NK-92 (cell line): ENCODE measurements around the gene UPK3A.
"Not testable (repeated sequence)": the region's sequence is repeated elsewhere in the genome, so short reads cannot be mapped to it uniquely, and the experiment has no call there.

ENCODE experiments used
- DNase-seq: peaks from one replicate; lab custom pipeline; 2025; ENCODE audit not compliant: unreplicated experiment; lab: John Stamatoyannopoulos, UW

The UPK3A gene

DNA sequence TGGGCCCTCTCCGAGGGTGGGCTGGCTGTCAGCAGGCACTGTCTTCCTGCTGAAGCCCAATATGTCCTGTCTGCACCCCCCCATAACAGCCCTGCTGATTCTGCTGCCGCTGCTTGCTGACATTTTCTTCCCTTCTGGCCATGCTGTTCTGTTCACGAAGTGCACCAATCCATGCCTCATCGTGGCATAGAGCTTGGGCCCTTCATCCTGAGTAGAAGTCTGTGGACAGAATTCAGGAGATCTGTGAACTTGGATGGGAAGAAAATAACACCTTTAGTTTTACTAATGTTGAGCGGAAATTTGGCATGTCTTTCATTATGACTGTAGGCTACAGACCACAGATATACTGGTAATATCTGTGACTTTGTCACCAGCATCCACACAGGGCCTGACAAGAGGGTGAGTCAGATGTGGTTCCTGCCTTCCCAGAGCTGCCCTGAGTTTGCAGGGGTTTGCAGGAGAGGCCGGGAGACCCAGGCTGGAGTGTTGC, 29.9 kb upstream of the UPK3A start:
- no peak for DNase-seq

DNA sequence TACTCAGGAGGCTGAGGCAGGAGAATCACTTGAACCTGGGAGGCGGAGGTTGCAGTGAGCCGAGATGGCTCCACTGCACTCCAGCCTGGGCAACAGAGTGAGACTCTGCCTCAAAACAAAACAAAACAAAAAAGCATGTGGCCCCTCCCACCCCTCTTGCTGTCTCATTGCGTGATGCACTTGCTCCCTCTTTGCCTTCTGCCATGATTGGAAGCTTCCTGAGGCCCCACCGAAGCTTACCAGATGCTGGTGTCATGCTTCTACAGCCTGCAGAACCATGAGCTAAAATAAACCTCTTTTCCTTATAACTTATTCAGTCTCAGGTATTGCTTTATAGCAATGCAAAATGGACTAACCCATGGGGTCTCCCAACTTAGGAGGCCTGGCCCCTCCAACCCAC, 26.8 kb upstream of the UPK3A start:
- not testable (repeated sequence) for DNase-seq

DNA sequence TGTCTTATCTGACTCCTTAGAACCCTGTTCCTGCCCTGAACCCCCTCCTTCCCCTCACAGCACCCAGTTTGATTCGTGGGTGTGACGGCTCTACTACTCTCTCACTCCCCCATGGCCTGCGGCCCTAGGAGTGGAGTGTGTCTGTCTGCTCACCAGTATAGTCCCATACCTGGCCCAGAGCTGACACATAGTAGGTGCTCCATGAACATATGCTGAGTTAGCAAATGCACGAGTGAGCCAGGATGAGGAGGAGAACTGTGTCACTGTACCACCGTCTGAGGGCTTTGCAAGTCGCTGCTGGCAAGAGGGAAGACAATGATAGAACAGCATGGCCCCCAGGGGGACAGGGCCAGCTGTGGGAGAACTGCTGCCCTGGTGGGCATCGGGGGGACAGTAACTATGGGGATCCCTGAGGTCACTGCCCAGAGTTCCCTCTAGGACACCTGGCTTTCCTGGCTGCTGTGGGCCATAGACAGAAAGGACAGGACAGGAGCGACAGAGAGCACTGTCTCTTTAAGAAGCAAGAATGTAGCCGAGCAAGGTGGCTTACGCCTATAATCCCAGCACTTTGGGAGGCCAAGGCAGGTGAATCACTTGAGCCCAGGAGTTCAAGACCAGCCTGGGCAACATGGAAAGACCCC, 24.9 kb upstream of the UPK3A start:
- no peak for DNase-seq

DNA sequence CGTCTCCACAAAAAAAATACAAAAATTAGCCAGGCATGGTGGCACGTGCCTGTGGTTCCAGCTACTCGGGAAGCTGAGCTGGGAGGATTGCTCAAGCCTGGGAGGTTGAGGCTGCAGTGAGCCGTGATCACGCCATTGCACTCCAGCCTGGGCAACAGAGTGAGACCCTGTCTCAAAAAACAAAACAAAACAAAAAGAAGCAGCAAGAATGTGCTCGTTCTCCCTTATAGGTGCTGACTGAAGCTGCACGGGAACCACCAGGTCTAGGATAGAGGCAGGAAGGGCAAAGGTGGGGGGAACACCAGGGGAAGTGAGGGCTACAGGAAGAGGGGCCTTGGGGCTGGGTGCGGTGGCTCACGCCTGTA, 24.4 kb upstream of the UPK3A start:
- not testable (repeated sequence) for DNase-seq

DNA sequence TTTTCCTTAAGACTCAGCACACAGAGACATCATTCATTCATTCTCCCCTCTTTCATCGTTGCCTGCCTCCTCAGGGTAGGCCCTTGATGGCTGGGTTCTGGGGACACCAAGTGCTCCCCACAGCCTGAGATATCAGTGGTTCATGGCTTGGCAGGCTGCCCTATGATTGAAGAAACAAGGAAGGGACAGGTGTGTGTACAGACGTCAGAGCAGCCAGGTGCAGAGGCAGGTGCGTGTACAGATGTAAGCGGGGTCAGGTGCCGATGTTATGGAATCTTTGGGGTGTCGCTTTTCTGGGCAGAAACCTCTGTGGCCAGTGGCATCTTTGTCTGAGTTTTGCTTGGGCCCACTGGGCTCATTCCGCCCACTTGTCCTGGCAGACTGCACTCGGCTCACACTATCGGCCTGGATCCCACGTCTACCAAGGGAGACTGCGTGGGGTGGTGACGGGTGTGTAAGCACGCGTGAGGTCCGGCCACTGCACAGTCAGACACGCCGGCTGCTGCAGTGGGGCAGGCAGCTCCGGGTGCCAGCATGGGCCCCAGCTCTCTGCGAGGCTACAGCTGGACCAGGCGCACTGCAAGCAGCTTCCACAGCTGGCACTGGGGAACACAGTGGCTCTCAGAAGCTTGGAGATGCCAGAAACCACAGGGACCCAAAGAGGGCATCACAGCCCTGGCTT, 23.2 kb upstream of the UPK3A start:
- no peak for DNase-seq

DNA sequence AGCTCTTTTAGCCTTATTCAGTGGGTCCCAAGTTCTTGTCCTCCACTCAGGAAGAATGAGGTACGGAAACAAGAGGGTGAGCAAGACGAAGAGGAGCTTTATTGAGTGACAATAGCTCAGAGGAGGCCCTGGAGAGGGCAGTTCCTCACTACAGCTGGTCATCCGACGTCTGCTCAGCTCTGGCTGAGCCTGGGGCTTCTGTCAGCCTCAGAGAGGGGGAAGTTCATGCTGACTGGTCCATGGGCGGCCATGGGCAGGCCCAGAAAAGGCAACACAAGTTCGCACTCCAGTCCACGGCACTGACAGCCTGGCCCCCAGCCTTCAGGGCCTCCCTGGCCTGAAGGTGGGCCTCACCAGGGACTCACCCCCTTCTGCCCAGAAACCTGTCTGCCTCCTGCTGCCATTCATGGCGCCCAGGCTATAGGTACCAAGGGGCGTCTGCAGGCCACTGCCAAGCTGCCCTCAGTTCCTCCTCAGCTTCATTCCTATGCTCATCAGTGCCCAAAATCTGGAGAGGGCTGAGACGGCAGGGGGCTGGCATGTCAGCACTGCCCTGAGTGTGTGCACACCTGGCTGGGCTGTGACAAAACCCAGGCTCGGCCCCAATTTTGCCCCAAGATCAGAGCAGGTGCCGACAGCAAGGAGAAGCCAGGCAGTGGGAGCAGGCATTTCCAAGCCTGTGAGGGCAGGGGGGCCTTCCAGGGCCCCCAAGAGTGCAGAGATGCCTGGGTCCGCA, 22.4 kb upstream of the UPK3A start:
- DNase-seq, result no peak

DNA sequence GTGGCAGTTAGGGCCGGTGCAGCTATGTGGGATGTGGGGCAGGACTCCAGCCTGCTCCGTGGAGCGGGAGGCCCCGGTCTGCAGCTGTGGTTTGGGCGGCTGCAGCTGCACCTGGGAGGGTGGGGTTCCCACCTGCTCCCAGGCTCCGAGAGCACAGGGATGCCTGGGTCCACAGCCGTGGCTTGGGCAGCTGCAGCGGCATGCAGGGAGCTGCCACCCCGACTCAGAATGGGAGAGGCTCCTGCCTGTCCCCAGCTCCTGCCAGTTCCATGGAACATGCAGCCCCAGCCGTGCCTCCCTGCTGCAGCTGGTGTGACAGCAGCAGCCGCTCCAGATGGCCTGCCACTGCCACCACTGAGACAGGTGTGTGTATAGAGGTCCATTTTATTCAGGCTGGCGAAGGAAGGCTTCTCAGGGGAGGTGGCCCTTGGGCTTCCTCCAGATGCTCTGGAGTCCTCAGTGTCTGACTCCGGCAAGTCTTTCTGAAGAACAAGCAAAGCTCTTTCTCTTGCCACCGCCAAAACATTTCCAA, 21.8 kb upstream of the UPK3A start:
- DNase-seq, result no peak

DNA sequence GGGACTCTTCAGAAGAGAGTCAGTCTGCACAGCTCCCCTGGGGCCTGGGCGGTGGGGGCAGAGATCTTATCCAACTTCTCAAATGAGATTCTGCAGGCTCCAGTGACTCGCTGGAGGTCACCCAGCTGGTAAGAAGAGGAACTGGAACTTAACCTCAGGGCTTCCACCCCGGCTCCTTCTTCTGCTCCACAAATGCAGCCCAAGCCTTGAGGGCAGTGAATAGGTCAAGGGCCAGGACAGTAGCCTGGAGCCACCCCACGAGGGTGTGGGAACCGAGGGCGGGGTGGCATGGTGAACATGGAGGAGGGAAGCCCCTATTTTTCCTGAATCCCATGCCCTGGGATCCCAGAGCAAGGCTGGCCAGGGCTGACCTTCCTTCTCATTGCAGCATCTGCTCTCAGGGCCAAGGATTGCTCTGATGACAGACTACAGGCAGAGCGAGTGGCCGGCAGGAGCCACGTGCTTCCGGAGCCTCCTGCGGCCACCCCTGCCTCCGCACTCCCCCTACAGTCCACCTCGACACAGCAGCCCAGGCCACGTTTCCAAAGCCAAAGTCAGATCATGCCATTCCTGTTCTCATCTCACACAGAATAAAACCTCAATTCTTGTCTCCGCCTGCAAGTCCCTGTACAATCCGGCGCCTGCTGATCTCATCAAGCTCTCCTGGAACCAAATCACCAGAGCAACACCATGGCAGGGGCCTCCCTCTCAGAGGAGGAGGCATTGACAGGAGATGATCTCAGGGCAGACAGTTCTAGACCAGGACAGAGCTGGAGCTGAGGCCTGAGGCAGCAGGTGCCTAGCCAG, 21.1 kb upstream of the UPK3A start:
- DNase-seq, result no peak

DNA sequence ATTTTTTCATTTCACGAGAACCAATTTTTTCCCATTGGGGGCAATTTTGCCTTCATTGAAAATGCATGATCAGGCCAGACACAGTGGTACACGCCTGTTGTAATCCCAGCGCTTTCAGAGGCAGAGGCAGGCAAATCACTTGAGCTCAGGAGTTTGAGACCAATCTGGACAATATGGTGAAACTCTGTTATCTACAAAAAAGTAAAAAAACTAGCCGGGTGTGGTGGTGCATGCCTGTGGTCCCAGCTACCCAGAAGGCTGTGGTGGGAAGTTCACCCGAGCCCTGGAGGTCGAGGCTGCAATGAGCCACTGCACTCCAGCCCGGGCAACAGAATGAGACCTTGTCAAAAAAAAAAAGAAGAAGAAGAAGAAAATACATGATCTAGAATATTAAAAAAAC, 19.2 kb upstream of the UPK3A start:
- no peak for DNase-seq

DNA sequence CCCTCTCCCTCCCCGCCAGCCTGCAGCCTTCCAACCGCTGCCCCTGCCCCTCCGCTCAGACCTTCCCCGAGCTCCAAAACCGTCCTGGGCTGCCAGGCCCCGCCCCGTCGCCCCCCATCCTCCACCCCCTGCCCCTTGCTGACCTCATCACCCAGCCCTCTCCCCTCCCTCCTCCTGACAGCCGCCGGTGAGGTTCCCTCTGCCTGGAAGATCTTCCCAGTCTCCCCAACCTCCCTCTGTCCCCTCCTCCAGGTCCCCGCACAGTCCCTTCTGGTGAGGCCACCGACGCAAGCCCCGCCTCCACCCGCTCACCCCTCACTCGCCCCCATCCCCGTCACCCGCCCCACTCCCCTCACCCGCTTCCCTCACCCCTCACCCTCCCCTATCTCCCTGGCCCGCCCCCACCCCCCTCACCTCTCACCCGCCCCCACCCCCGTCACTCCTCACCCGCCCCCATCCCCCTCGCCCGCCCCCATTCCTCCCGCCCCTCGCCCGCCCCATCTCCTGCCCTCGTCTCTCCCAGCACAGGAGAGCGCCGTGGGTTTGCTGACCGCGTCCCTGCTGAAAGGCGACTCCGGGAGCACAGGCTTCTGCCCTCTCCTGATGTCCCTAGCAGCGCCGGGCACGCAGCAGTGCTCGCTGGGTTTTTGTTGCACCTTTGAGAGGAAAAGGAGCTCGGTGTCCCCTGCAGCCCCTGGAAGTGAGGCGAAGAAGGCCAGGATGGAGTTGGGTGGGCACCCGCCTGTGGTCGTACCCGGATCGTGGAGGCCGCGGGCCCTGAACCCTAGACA, 16.4 kb upstream of the UPK3A start:
- no peak for DNase-seq

DNA sequence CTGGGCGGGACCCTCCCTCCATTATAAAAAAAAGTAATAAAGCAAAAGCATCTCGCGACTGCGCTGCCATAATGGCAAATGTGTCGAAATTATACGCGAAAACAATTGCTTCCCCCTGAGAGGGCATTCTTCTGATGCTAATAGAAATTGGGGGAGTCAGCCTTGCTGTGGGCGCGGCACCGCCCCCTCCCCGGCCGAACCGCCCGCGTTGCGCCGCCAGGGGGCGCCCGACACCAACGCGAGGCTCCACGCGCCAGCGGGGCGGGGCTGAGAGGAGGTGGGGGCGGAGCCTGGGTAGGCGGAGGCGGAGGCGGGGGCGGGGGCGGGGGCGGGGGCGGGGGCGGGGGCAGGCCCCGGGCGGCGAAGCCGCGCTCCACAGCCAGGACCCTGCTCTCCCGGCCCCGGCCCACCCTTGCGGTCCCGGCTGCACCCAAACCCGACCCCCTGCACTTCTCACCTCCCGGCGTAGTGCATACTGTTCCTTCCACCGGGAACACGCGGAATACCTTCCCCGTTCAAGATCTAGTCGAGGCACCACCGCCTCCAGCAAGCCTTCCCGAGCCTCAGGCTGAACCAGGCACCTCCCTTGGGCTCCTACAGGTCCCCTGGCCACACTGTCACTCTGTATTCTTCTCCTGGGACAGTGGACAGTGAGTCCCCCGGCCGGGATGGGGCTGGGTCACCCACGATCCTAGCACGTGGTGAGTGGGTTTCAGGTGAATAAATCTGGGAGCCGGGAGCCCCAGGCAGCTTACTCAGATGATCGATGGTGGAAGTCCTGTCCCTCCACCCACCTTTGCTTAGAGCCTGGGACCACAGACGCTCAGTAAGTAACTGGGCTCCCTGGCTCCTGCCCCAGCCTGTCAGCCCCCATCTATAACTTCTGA, 15.5 kb upstream of the UPK3A start:
- no peak for DNase-seq

DNA sequence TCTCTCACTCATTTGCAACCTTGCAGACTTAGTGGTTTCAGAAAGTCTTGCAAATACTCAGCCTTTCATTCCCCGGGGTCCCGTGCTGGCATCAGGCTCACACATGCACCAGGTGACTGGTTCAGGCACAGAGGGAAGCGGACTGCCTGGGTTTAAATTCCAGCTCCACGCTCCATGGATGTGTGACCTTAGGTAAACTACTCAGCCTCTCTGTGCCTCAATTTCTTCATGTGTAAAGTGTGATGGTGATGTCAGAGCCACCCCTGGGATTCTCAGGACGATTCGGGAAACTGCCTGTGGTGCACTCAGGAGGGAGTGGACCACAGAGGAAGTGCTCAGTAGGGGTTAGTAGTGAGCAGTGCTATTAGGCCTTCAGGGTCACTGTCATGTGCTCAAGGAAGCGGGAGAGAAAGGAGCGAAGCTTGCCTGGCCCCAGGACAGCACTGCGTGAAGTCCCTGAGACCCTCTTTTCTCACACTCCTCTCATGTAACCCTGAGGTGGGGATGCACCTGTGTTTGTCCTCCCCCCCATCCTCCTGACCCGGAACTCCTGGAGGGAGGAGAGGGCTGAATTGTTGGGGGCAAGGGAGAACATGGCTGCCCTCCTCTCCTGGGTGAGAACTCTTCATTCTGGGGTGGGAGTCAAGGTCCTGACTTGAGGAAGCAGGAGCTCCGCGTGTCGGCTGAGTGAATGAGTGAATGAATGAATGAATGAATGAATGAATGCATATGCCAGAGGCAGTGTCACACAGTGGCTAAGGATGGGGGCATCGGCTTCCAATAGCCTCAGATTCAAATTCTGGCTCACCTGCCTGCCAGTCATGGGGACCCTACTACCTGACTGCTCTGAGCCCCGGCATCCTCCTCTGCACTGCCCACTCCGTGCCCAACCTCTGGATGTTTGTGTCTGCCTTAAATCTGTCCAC, 14.4 kb upstream of the UPK3A start:
- DNase-seq, result no peak

DNA sequence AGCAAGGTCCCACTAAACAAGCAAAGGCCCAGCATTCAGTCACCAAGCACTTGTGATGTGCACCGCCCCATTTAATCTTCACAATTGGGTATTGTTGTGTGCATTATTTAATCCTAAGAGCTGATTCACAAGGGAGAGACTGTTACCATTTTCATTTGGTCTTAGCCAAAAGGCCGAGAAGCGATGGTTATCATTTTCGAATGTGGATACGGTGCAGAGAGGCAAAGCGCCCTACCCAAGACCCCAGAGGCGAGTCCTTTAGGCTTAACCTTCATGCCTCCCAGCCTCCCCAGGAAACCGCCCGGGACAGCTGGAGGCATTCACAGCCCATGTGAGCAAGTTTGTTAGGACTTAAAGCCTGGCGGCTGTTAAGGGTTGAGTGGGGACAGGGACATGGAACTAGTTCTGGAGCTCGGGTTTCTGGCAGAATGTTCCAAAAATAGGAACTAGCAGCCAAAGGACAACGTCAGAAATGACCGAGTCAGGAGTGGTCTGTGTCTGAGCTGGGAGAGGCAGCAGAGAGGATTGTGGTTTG, 13.0 kb upstream of the UPK3A start:
- DNase-seq, result no peak

DNA sequence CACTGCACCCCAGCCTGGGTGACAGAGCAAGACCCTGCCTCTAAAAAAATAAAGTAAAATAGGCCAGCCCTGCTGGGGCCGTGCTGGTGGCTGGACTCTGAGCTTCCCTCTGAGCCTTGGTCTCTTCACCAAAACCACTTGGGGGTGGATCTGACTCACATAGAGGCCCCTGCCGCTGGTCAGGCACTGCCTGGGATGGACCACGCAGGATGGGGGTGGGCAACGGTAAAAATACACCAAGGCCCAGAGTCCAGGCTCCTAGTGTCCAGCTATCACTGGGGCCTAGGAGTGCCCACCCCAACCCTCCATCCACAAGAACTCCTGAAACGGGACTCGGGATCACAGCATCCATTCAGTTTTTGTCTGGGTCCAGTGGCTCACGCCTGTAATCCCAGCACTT, 12.3 kb upstream of the UPK3A start:
- no peak for DNase-seq

DNA sequence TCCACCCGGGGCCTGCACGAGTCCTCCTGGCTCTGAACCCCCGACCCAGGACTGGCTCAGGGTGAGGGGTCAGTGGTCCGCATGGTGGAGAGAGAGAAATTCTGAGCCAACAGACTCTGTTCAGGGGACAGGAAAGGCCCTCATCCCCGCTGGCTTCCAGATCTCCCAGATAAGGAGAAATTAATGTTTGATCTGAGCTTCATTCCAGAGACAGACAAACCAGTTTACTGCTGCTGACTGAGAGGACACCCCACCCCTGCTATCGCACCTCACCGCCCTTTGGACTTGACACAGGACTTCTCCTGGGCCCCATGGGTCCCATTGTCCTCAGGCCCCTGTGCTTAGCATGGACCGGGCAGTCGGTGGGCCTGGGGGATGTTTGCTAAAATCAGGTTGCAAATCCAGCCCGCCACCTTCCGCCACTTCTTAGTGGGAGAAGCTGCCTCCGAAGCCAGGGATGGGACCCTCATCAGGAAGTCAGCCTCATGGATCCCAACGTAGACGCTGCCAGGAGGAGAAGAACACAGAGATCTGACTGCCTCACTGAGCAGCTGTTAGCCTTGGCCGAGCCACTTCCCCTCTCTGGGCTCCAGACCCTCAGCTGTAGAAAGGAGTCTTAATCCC, 11.2 kb upstream of the UPK3A start:
- no peak for DNase-seq

DNA sequence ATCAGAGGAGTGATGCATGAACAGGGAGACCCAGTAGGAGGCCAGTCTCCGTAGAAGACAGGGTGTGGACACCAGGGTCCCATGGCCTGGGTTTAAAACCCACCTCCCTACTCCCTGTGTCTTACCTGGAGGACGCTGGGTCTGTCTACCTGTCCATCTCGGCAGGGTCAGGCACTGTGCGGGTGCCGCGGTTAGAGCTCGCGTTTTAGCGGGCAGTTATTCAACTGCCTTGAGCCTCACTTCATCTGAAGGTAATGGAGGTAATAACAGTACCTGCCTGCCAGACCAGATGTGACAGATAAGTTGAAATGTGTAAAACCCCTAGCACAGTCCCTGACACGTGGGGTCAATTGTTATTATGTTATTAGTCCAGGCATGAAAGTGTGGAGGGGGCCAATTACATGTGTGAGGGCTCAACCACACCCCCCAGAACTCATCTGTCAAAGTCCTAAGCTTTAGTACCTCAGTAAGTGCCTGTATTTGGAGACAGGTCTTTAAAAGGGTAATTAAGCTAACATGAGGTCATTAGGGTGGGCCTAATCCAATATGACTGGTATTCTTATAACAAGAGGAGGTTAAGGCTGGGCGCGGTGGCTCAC, 8.1 kb upstream of the UPK3A start:
- DNase-seq, result no peak

DNA sequence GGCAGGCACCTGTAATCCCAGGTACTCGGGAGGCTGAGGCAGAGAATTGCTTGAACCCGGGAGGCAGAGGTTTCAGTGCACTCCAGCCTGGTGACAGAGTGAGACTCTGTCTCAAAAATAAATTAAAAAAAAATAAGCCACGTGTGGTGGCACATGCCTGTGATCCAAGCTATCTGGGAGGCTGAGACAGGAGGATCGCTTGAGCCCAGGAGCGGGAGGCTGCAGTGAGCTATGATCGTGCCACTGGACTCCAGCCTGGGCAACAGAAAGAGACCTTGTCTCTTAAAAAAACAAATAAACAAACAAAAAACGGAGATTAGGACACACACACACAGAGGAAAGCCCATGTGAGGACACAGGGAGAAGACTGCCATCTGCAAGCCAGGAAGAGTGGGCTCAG, 7.0 kb upstream of the UPK3A start:
- not testable (repeated sequence) for DNase-seq
